ENCODE data around the gene ENPP7. TPM values are rescaled to one million over a fixed set of nuclear protein-coding genes. Genes with fewer than 3 reads are reported as not detected.

ENPP7 gene
- total RNA-seq, 3 donors from 2014 or later, result not detected

GRCh38 chr17:79785017-79785899 lies 54.5 kb downstream of the ENPP7 start:
- H3K27me3 ChIP-seq, result peaks cover 2 to 21% of the 10 kb centered on the region in 2 donors
- no peak for DNase-seq (ENCODE audit: low spot score in 2 of 2)

GRCh38 chr17:79785900-79786810 lies 55.4 kb downstream of the ENPP7 start:
- H3K27me3 ChIP-seq, result peaks cover 9 to 30% of the 10 kb centered on the region in 2 donors
- DNase-seq (ENCODE audit: low spot score in 2 of 2), result no peak
- TF ChIP-seq POLR2AphosphoS5 (IDR thresholded peaks at IDR 0.05) (no peak), POLR2A (IDR thresholded peaks at IDR 0.05) (no peak), CTCF (IDR thresholded peaks at IDR 0.05) (no peak)
- no peaks in the 10 kb centered on the region for H3K9me3 ChIP-seq
- peaks cover 0 to 5% of the 10 kb centered on the region in 2 donors for H3K4me1 ChIP-seq
- H3K4me3 ChIP-seq, result no peak overlapping the region
- no peak overlapping the region for H3K27ac ChIP-seq
- intact Hi-C loops (cut with DNase I; ENCODE audit: low total_unique reads), result no loop called here
- no peaks in the 10 kb centered on the region for H3K36me3 ChIP-seq

More at GRCh38 chr17:79785017-79785899, 54.5 kb downstream of the ENPP7 start:
- no peaks in the 10 kb centered on the region for H3K9me3 ChIP-seq
- TF ChIP-seq POLR2A (IDR thresholded peaks at IDR 0.05) (no peak), POLR2AphosphoS5 (IDR thresholded peaks at IDR 0.05) (no peak), CTCF (IDR thresholded peaks at IDR 0.05) (no peak)
- H3K27ac ChIP-seq, result no peak overlapping the region
- intact Hi-C loops (cut with DNase I; ENCODE audit: low total_unique reads), result no loop called here
- H3K36me3 ChIP-seq, result no peaks in the 10 kb centered on the region
- peaks cover 0 to 5% of the 10 kb centered on the region in 2 donors for H3K4me1 ChIP-seq
- no peak overlapping the region for H3K4me3 ChIP-seq

GRCh38 chr17:79786930-79787643 lies 56.3 kb downstream of the ENPP7 start:
- TF ChIP-seq CTCF (IDR thresholded peaks at IDR 0.05) (no peak), POLR2A (IDR thresholded peaks at IDR 0.05) (no peak), POLR2AphosphoS5 (IDR thresholded peaks at IDR 0.05) (no peak)
- intact Hi-C loops (cut with DNase I; ENCODE audit: low total_unique reads), result no loop called here
- no peak for DNase-seq (ENCODE audit: low spot score in 2 of 2)

GRCh38 chr17:79788455-79788854 lies 57.7 kb downstream of the ENPP7 start:
- Histone ChIP-seq H3K27me3 (peaks cover 20 to 53% of the 10 kb centered on the region in 2 donors), H3K27ac (no peak overlapping the region), H3K36me3 (no peaks in the 10 kb centered on the region), H3K4me3 (no peak overlapping the region), H3K9me3 (no peaks in the 10 kb centered on the region), H3K4me1 (peaks cover 0 to 5% of the 10 kb centered on the region in 2 donors)
- intact Hi-C loops (cut with DNase I; ENCODE audit: low total_unique reads), result loop anchor here (2.0 kb wide), 1 partner anchor 200 kb away; no protein-coding TSS in a partner anchor
- TF ChIP-seq POLR2A (IDR thresholded peaks at IDR 0.05), result no peak
- TF ChIP-seq POLR2AphosphoS5 (IDR thresholded peaks at IDR 0.05), result no peak
- TF ChIP-seq CTCF (IDR thresholded peaks at IDR 0.05), result no peak
- DNase-seq (ENCODE audit: low spot score in 2 of 2), result no peak

More at GRCh38 chr17:79786930-79787643, 56.3 kb downstream of the ENPP7 start:
- Histone ChIP-seq H3K27me3 (peaks cover 17 to 39% of the 10 kb centered on the region in 2 donors), H3K4me3 (no peak overlapping the region), H3K9me3 (no peaks in the 10 kb centered on the region), H3K36me3 (no peaks in the 10 kb centered on the region), H3K27ac (no peak overlapping the region), H3K4me1 (peaks cover 0 to 5% of the 10 kb centered on the region in 2 donors)
